Dermis microvascular lymphatic vessel endothelial cell (primary cell): ENCODE data around the gene ARFGAP1. TPM values are rescaled to one million over a fixed set of nuclear protein-coding genes. Genes with fewer than 3 reads are reported as not detected.
A peak's percentile ranks its signal among the peaks of the same experiment; 100 is the strongest.
"Not testable (repeated sequence)": the region's sequence is repeated elsewhere in the genome, so short reads cannot be mapped to it uniquely, and the experiment has no call there.

Experiments used
- DNase-seq, 2 donors: peaks; one replicate each; pipeline versions ENCODE4 v3.0.0 to v3.0.0-alpha.2; 2010; ENCODE audit warnings: low read depth in 2 of 2
- total RNA-seq: library from RNA; depleted of rRNA; stranded (reverse); fragments of >200 nt; gene quantifications from 2 replicates; pipeline ENCODE4 v1.2.1, GENCODE V29; 2014

Gene ARFGAP1
- total RNA-seq, 1 donor from 2014 or later = 36.7 TPM

DNA sequence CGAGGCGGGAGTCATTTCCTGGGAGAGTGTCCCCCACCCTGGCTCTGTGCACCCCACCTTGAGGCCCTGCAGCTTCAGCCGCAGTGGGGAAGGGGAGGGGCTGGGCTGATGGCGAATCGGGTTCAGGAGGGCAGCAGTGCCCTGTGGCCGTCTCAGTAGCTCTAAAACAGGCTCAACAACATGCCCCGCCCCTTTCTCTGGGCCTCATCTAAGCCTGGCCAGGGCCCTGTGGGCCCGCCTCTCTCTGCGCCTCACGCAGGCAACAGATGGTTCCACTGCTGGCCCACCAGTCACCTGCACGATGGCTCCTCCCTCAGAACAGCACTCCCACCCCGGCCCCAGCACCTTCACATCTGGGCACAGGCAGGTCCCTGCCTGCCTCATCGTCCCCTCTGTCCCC, 58.3 kb downstream of the ARFGAP1 start:
- no peak for DNase-seq

DNA sequence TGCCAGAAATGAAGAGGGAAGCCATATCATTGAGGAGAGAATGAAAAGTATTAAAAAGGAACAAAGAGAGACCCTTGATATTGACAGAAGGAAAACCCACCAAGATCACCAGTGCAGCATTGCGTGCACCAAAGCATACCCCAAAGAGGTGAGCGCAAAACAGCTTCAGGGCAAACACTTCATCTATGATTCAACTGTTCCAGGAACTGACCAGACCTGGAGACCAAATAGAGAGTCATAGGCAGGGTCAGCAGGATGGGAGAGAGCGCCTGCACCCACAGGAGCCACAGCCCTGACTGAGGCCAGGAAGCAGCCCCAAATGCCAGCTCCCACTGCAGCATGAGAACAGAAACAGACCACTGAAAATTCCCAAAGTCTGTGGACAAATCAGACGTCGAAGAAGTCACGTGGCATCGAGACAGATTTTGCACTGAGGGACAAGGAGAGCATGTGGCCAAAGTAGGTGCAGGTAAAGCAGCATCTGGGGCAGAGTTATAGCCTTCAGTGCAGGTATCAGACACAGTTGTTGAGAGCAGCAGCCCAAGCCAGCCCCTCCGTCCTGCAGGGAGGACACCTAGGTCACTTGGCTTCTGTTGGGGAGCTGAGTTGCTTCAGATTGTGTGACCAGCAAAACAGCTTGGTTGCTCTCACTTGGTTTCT, 59.3 kb downstream of the ARFGAP1 start:
- no peak for DNase-seq

DNA sequence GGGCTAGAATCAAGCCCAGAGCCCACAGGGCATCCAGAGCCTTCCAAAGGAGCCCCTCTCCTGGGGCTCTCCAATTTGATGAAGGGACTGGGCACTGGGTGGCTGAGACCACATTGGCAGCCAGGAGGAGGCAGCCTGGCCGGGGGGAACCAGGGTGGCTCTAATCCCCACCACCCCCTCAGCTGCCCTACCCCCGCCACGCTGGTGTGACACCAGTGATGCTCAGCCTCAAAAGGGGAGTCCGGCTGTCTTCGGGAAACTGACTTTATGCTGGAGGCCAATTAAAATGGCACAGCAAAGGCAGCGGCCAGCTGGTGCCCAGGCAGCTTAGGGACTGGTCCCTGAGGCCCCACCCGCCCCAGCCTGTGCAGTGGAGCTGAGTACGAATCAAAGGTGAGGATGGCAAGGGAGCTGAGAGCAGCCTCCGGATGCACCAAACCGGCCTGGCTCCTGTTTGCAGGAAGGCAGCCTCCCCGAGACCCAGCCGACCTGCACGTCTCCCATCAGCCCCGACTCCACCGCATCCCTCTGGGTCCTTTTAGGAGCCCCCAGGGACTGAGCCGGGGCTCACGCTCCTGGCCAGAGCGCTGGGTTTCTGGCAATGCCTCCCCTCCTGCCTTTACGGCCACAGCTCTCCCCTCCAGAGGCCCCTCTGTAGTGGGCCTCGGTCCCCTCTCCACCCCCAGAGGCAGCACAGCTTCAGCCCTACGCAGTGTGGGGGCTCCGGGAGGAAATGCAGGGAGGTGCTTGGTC, 60.1 kb downstream of the ARFGAP1 start:
- no peak for DNase-seq

DNA sequence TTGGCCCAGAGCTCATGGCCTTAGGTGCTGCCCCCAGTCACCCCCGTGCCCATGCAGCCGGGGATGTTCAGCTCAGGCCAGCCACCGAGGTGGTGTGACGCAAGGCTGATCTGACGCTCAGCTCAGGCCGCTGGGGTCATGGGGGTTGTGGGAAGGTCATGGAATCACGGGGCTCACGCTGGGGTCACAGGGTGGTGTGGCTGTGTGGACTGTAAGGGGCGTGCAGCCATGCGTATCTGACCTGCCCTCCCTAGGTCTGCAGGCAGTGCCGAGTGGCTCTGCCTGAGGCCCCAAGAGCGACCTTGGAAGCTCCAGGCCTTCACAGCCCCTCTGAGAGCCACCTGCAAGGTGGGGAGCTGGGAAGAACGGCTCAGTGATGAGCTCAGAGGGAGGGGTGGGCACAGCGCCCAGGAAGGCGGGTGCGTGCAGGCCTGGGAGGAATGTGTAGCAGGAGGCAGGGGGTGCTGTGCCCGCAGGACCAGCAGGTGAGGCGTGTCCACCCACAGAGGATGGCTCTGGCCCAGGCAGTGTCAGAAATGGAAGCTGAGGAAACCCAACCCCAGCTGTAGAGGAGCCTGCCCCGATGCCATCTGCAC, 60.7 kb downstream of the ARFGAP1 start:
- DNase-seq = no peak

DNA sequence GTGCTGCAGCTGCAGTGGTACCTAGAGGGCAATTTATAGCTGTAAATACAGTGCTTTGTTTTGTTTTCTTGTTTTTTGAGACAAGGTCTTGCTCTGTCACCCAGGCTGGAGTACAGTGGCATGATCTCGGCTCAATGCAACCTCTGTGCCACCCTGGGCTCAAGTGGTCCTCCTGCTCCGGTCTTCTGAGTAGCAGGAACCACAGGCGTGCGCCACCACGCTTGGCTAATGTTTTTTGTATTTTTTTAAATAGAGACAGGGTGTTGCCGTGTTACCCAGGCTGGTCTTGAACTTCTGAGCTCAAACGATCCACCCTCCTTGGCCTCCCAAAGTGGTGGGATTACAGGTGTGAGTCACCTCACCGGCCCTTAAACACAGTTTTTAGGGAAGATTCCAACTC, 61.7 kb downstream of the ARFGAP1 start:
- no peak for DNase-seq

DNA sequence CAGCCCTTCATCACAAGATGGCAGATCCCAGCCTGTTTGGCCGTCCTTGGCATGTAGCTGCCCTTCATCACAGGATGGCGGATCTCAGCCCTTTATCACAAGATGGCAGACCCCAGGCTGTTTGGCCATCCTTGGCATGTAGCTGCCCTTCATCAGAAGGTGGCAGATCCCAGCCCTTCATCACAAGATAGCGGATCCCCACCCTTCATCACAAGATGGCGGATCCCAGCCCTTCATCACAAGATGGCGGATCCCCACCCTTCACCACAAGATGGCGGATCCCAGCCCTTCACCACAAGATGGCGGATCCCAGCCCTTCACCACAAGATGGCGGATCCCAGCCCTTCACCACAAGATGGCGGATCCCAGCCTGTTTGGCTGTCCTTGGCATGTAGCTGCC, 62.4 kb downstream of the ARFGAP1 start:
- not testable (repeated sequence) for DNase-seq

DNA sequence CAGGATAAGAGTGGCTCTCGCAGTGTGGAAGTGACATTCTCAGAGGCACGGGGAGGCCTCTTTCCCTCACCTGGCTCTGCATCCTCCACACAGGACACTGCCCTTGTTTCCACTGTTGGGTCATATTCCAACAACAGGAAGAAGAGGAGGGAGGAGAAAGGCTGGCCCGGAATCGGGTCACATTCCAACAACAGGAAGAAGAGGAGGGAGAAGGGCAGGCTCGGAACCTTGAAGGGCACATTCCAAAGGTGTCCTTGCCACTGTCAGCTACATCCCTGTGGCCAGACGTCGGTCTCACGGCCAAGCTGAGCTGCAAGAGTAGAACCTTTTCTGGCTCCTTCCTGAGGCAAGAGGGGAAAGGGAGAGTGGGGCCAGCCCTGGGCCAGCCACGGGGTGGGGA, 63.1 kb downstream of the ARFGAP1 start:
- peak in 1 of 2 donors; percentile 47 for DNase-seq

DNA sequence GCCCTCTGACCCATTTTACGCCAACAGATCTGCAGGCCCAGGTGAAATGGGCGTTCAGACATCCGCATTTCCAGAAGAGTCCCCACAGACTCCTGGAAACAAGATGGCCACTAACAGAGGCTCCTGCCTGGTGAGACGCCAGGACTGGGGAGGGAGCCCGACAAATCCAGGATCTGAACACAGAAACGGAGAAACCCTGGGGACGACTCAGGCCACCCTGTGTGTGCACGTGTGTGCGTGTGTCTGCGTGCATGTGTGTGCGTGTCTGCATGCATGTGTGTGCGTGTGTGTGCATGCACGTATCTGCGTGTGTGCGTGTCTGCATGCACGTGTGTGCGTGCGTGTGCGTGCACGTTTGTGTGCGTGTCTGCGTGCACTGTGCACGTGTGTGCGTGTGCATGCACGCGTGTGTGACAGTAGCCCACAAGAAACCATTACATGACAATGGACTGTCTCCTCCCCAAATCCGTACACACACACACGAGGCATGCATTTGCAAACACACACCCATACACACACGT, 63.7 kb downstream of the ARFGAP1 start:
- no peak for DNase-seq

DNA sequence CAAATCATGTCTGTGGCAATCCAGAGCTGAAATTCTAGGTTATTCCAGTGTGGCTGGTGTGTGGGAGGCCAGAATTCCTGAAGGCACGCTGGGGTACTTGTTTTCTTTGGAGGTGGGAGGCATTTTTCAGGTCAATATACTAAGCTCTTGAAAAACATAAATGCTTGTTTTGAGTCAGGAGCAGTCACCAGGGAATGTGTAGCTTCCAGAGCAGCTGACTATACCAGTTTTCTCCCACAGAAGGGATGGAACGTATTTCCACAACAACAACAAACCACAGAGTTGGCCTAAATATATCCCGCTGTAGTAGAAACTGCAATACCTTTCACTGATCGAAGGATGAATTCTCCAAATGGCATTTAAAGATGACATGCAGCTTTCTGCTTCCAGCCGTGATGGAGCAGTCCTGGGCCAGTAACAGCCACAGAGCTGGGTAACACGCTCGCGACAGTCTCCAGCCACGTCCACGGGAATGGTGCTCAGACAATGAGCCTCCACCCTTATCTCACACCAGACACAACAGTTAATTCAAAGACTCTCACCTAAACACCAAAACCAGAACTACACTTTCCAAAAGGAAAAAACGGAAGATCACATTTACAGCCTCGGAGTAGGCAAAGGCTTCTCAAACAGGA, 65.3 kb downstream of the ARFGAP1 start:
- no peak for DNase-seq

Other genes with a start within 250 kb of the ARFGAP1 start
- 16.4 and 24.3 TPM in 2 replicates for gene YTHDF1, start 56.7 kb upstream of the ARFGAP1 start, total RNA-seq
- gene BIRC7, start 36.9 kb upstream of the ARFGAP1 start, total RNA-seq = not detected in 2 replicates
- gene NKAIN4, start 18.4 kb upstream of the ARFGAP1 start, total RNA-seq = not detected in 2 replicates
- gene COL20A1, start 20.4 kb downstream of the ARFGAP1 start, total RNA-seq = 0.13 TPM in 1 of 2 replicates, not detected in the other
- 0.13 TPM in 2 replicates for gene CHRNA4, start 88.5 kb downstream of the ARFGAP1 start, total RNA-seq
- not detected in 2 replicates for gene KCNQ2, start 199.8 kb downstream of the ARFGAP1 start, total RNA-seq
- 9.2 and 22.0 TPM in 2 replicates for gene EEF1A2, start 226.3 kb downstream of the ARFGAP1 start, total RNA-seq
- gene PPDPF, start 248.0 kb downstream of the ARFGAP1 start, total RNA-seq = 16.3 and 36.2 TPM in 2 replicates